NCI-H748 treated with DMSO at 0.1 percent for 48 hours (cell line): ENCODE data around the gene TSC22D2.

Experiments
- DNase-seq: peaks from one replicate; lab custom pipeline; 2025; lab: John Stamatoyannopoulos, UW

TSC22D2 gene

DNA sequence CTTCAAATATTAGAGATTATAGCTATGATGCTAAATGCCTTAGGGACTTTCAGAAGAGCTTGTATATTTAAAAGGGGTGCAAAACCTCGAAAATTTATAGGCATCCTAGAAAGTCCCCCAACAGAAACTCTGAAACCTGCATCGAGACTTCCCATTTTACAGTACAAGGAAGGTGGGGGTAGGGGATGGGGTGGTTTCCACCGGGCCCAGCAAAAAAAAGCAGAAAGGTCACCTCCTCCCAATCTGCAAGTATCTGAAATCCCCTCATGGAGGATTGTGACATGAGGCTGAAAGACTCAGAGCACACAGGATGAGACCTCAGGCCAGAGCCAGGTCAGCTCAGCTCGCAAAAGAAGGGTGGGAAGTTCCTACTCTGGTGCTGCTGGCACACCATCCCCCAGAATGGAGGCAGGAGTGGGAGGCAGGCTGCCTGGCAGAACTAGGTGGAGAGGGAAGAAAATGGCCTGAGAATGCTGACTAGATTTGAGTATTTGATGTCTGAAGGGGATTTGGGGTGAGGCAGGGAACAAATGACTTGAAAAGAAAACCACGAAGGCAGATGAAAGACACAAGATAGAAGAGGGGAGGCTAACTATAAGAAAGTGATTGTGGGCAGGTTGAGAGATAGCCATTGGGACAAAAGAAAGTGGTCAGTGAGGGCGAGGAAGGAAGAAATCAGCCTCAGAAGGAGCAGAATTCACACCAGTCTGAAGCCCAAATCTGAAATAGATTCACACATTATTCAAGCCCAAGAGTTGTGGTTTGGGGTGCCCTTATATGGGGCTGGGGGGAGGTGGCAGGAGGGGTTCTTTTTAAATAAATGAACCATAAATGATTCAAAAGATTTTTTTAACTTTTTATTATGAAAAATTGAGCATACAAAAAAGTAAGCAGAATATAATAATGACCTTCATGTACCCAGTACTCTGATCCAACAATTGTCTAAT, 22.5 kb upstream of the TSC22D2 start:
- DNase-seq, result no peak

DNA sequence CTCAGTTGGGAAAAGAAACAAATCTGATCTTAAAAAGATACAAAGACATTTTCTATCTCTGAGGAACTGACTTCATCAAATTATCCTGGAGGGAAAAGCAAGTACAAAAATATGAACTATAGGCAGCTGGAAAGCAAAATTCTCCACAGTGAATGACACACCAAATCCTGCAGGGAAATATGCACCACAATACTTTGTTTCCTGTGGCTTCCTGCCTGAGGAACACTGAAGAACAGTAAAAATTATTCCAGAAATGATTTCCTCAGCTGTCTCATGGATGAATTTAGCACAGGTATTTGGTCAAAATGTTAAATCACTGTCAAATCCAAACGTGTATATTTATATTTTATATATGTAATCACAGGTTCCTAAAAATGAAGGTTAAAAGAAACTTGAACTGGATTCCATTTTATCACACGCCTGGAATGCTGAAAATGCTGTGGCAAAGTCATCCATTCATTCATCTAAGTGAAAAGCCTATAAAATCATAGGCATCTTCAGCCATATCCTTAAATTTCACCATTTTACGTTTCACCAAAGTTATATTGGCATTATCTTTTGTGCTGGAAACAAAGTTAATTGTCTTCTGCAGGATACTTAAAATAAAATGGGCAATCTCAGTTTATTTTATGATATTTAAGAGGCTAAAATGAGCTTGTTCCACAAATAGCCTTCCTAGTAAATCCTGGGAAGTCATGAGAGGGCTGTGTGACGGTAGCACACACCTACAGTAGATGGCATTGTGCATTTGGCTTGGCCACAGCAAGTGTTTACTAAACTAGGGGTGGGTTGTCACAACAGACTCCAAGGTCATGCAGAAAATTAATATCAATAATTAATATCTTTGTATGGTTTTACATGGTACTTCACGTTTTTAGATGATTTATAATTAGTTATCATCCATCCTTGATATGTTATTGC, 19.3 kb upstream of the TSC22D2 start:
- no peak for DNase-seq

DNA sequence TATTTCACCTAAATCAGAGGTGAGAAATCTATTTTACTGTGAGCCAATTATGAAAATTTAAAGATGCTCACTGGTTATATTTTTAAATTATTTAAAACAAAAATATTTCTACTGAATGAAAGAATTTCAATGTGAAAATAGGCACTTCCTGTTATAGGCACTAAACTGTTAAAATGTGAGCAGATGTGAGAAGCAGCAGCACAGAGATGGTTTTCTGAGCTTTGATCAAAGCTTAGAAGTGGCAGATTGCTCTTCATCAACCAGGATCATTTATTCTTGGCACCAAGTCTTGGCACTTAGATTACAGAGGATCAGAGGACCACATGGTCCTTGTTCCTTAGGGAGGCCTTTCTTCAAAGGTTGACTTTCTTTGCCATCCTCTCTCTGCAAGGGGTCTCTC, 18.0 kb upstream of the TSC22D2 start:
- DNase-seq, result no peak

DNA sequence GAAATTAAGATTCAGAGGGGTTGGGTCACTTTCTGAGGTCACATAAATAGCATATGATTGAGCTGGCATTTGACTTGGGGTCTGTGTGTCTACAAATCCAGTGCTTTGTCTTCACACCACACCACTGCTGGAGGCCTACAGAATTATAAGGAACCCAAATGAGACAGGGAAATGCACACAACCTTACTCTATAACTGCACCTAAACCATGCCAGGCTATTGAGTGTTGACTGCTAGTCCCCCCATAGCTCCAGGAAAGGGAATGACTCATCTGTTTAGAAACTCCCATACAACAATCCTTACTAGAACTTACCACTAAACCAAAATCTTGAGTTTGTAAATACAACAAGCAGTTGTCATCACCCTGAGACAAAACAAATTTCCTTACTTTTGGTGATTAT, 16.9 kb upstream of the TSC22D2 start:
- DNase-seq, result no peak

DNA sequence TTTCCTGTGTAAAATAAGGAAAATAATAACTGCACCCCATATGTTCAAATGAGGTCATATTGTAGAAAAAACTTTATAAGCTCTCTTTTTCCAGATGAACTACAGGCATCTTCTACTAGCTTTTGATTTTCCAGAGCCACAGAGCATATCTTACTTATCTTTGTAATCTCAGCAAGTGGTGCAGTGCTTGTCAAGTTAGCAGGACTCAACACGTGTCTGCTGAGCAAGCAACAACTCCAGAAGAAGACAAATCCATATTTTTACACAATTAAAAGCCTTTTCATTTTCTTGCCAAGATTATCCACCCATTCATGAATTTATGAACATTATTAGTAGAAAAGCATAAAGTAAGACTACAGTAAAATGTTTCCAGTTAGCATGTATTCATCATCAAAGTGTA, 14.4 kb upstream of the TSC22D2 start:
- DNase-seq, result no peak

DNA sequence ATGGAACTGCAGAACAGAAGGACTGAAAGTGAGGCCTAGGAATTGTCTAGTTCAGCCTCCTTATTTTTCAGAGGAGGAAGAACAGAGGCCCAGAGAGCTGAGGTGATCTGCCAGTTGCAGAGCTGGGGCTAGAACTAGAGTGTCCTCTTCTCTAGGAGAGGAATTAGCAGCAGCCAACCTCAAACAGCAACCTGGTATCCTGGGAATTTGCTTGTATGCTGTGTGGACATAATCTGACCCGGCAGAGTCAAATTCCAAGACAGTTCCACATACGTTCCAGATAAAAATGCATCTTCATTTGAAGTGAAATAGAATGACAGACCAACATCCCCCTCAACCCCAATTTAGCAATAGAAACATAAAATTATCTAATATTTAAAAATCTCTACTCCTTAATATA, 13.5 kb upstream of the TSC22D2 start:
- DNase-seq, result no peak

DNA sequence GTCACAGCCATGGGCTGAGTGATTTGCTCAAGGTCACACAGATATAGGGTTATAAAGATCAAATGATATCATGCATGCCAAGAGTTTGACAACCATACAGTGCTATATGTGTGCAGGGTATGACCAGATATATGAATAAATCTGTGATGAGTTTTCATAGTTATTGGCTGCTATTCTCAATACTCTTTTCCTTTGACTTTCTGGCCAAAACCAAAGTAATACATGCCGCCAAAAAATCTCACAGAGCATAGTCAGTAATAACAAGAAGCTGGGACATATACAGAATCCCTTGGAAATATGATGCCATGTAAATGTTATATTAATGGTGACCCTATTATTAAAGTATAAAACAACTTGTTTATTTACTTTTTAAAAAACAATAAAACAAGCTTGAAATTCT, 11.6 kb upstream of the TSC22D2 start:
- no peak for DNase-seq

DNA sequence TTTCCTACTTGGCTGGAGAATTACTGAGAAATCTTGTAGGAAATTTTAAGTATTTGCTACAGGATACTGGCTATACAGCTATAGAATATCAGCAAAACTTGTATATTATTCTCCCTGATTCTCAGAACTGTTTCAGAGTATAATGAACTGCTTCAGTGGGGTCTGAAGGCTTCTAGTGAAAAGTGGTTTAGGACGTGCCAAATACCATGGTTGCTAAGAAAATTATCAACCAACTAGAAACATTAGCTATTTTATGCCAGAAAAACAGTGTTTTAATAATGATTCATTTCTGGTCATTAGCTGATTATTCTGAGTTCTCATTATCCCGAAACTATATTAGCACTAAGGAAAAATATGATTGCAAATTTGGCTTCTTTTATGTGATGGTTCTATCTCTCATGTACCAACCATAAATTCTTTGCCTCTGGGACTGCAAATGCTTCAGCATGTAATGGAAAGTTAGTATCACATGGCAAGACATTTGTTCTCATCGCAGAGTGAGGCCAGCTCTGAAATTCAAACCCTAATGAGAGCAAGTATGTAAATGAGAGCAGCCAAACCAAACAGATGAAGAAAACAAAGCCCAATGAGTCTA, 11.0 kb upstream of the TSC22D2 start:
- DNase-seq, result no peak

DNA sequence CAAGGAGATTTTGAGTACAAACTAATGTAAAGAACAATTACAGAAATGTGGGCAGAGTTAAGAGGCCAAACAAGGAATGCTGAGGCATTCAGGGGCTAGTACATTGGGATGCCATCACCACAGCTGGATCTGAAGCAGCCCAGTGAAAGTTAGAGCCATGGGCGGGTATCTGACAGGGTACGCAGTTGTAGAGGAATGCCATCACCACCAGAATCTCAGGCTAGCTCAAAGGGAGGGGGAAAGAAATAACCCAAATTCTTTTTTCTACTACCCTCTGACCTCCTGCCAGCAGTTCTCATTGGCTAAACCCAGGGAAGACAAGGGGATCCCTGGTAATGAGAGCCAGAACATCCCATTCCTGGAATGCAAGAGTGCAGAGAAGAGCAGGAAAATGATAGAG, 9.0 kb upstream of the TSC22D2 start:
- no peak for DNase-seq

DNA sequence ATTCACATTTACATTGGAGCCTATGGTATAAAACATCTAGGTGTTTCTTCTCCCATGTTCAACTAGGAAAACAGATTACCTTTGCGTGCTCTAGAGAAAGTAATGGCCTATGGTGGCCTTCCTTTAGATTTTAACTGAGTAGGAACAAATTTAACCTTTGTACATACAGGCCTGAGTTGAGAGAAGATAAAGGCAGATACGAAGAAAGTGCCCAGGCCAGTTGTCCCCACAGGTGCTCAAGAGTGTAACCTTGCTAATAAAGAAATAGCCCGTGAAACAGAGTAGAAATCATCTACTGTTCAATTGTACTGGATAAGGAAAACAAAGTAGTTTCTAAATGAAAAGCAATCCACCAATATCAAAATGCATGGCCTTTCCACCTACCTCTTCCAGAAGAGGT, 6.8 kb upstream of the TSC22D2 start:
- DNase-seq, result no peak

DNA sequence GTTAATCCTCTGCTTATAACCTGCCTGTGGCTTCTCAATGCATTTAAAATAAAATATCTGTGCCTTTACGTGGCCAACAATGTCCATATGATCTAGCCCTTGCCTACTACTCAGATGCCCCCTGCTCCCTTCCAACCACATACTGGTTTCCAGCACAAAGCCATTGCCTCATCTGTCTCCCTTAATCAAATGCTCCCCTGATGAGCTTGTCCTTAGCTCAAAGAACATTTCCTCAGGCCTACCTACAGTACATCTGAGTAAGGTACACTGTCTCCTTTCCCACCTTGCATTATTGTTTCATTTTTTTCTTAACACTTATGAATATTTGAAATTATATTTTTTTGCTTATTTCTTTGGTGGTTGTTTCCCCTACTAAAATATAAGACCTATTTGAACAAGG, 5.9 kb upstream of the TSC22D2 start:
- DNase-seq, result no peak

DNA sequence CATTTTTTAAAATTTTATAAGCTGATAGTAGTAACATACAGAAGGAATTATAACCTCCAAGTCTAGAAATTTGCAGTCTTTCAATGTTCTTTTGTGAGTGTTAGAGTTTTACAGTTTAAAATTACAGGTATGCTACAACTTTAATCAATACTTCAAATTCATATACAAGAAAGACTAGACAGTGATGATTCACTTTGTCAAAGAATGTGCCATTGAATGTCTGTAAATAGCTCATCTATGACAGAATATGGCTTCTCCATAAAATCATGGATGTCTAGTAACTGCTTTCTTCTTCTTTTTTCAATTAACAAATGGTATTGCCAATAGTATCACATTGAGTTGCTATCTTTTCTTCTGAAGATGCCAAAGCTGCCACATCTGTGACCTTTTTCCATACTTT, 4.1 kb upstream of the TSC22D2 start:
- no peak for DNase-seq

DNA sequence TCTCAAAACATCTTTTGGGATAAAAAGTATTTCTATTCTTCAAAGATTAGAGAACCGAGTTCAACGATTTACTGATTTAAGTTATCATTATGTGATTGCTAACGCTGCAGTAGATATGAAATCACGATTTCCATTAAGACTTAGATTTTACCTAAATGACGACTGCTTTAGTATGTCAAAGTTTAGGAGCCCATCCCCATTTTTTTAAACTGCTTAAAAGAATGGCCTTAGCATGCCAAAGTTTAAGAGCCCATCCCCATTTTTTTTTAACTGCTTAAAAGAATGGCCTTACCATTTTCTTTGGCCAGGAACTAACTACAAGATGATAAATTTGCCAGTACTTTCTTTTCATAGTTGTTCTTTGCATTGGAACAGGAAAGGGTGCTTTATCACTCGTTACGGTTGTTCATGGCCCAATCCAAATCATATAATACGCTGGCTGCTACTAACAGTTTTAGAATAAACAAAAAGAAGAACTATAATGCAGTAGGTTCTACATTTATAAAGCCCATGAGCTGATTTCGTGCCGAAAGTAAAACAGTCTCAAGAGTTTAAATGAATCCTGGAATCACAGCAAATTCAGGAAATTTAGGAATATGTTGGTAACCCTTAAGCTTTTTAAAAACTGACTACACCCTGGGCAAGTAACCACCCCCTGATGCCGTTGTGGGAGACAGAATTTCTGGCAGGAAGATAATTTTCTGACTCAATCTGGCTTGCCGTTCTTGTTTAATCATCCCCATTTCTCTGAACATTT, 869 bp upstream of the TSC22D2 start:
- peak; percentile 55 for DNase-seq

DNA sequence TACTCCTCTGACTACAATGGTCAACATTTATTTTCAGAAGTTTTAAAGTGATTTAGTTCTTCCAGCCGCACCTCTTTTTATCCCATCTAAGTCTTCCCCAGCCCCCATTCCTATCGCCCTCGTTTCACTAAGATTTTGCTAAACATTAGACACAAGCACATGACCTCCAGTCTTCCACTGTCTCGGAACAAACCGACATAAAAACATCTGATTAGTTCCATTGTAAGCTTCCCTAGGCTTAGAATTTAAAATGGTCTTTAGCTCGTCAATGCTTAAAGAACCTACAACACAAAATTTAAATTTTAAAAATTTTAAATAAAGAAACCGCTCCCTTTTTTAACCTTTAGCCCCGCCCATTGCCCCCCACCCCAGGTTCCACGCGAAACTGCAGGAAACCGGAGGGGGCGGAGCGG, 284 bp upstream of the TSC22D2 start:
- no peak for DNase-seq

DNA sequence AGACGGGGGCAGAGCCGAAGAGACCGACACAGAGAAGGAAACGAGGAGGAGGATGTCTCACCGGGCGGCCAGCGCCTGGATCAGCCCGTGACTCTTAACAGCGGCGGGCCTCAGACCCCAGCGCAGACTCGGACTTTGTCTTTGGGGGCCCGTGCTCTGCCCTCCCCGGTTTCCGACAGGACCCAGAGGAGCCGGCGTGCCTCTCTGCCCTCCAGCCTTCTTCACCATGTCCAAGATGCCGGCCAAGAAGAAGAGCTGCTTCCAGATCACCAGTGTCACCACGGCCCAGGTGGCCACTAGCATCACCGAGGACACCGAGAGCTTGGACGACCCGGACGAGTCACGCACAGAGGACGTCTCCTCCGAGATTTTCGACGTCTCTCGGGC, 1.0 kb downstream of the TSC22D2 start:
- no peak for DNase-seq

DNA sequence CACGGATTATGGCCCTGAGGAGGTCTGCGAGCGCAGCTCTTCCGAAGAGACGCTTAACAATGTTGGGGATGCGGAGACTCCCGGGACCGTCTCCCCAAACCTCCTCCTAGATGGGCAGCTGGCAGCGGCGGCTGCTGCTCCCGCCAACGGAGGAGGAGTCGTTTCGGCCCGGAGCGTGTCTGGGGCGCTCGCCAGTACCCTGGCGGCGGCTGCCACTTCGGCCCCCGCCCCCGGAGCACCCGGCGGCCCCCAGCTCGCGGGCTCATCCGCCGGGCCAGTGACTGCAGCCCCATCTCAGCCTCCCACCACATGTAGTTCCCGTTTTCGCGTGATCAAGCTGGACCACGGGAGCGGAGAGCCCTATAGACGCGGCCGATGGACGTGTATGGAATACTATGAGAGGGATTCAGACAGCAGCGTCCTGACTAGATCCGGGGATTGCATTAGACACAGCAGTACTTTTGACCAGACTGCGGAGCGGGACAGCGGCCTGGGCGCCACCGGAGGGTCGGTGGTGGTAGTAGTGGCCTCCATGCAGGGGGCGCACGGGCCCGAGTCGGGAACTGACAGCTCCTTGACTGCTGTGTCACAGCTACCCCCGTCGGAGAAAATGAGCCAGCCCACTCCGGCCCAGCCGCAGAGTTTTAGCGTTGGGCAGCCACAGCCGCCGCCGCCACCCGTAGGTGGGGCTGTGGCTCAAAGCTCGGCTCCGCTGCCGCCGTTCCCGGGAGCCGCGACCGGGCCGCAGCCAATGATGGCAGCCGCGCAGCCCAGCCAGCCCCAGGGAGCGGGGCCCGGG, 1.6 kb downstream of the TSC22D2 start:
- DNase-seq, result peak; percentile 8

DNA sequence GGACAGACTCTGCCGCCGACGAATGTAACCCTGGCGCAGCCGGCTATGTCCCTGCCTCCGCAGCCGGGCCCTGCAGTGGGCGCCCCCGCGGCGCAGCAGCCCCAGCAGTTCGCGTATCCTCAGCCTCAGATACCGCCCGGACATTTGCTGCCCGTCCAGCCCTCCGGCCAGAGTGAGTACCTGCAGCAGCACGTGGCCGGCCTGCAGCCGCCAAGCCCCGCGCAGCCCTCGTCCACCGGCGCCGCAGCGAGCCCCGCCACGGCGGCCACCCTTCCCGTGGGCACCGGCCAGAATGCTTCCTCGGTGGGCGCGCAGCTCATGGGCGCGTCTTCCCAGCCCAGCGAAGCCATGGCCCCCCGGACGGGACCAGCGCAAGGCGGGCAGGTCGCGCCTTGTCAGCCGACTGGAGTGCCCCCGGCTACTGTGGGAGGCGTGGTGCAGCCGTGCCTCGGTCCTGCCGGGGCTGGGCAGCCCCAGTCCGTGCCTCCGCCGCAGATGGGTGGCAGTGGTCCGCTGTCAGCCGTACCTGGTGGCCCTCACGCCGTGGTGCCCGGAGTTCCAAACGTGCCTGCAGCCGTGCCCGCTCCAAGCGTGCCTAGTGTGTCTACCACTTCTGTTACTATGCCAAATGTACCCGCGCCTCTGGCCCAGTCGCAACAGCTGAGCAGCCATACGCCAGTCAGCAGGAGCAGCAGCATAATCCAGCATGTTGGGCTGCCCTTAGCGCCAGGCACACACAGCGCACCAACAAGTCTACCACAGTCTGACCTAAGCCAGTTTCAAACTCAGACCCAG, 2.4 kb downstream of the TSC22D2 start:
- DNase-seq, result no peak

DNA sequence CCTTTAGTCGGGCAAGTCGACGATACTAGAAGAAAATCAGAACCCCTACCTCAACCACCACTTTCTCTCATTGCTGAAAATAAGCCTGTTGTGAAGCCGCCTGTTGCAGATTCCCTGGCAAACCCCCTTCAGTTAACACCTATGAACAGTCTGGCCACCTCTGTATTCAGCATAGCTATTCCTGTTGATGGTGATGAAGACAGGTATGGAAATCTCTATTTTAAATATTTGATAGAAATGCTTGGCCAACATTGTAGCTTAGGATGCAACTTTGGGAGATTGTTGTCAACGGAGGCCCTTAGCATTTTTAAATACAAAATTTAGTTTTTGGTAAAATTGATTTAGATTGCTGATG, 3.0 kb downstream of the TSC22D2 start:
- DNase-seq, result no peak

DNA sequence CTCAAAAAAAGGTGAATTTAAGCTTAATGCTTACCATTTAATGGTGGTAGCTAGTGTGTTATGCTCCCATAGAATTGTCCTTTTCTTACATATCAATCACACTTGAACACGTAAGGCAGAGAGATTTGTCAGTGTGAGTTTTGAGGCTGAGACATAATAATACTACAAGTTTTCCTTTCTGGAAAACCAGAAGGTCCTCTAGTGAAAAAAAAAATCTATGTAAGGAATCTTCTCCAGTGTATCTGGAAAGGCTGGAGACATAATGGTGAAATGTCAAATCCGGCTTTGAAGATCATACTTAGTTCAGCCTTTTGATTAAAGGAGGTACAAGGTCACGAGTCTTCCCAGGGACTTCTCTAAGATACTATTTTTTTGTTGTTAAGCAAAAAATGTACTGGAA, 3.4 kb downstream of the TSC22D2 start:
- no peak for DNase-seq

DNA sequence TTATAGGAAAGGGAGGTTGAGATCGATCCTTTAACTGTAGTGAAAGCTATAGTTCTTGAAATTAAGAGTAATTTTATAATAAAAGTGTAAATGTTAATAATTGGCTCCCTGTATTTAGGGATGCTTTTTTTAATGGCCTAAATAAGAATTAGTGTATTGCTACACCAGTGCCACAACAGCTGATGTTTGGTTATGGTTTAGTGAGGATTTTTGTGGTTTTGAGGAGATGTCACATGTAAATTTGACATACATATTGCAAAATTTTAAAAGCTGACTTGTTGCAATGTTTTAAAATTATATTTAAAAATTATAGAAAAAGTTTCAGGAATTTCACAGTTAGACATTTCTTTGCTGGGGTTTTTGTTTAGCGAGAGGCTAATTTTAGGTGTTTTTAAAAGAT, 3.9 kb downstream of the TSC22D2 start:
- no peak for DNase-seq
